Mesodermal cell (in vitro differentiated cells): ENCODE measurements around the gene MFAP5.
A peak's percentile ranks its signal among the peaks of the same experiment; 100 is the strongest.

Experiments
- H3K27ac ChIP-seq: 2 replicates; pipeline ENCODE4 v1.7.0; 2013; ENCODE audit warnings: mild to moderate bottlenecking, low read depth, low read length, moderate library complexity; ENCODE audit not compliant: severe bottlenecking
- H3K36me3 ChIP-seq: 2 replicates; pipeline ENCODE4 v1.7.1; 2013; ENCODE audit warnings: mild to moderate bottlenecking, low read length, moderate library complexity; ENCODE audit not compliant: control insufficient read depth, insufficient read depth
- H3K4me1 ChIP-seq: one replicate; pipeline ENCODE4 v1.7.1; 2013; ENCODE audit warnings: mild to moderate bottlenecking, low read length; ENCODE audit not compliant: insufficient read depth, control insufficient read depth, poor library complexity, severe bottlenecking
- H3K4me3 ChIP-seq: 2 replicates; pipeline ENCODE4 v1.7.0; 2013; ENCODE audit warnings: low read length, control low read depth, mild to moderate bottlenecking; ENCODE audit not compliant: insufficient read depth, poor library complexity, severe bottlenecking; ENCODE audit errors: extremely low read depth
- H3K9me3 ChIP-seq: 2 replicates; pipeline ENCODE4 v1.7.1; 2013; ENCODE audit warnings: mild to moderate bottlenecking, low read length, moderate library complexity; ENCODE audit not compliant: control insufficient read depth
- WGBS, 2 experiments: methylation state at CpG; one replicate each; pipeline ENCODE4 v1.1.5; 2013; ENCODE audit warnings: missing lambda C conversion rate in 2 of 2; ENCODE audit not compliant: insufficient coverage in 2 of 2; 5-methylcytosine and 5-hydroxymethylcytosine counted together

Gene MFAP5

GRCh38 chr12:8672381-8672780 lies 9.8 kb upstream of the MFAP5 start:
- H3K36me3 ChIP-seq = no peaks in the 10 kb centered on the region
- H3K4me1 ChIP-seq = peaks cover 8% of the 10 kb centered on the region

GRCh38 chr12:8668441-8668840 lies 5.8 kb upstream of the MFAP5 start:
- H3K4me3 ChIP-seq = no peak overlapping the region
- no peak overlapping the region for H3K27ac ChIP-seq
- peaks cover 3% of the 10 kb centered on the region for H3K4me1 ChIP-seq
- H3K9me3 ChIP-seq = no peaks in the 10 kb centered on the region
- WGBS, 2 experiments = 94 to 96% methylated on average over 2 of the region's 2 CpGs
- H3K36me3 ChIP-seq = no peaks in the 10 kb centered on the region

More at GRCh38 chr12:8672381-8672780, 9.8 kb upstream of the MFAP5 start:
- Histone ChIP-seq H3K4me3 (no peak overlapping the region), H3K9me3 (no peaks in the 10 kb centered on the region), H3K27ac (no peak overlapping the region)
- WGBS, 2 experiments = 94 to 100% methylated on average over 2 to 3 of the region's 5 CpGs

- Histone ChIP-seq H3K4me1 (peaks cover 14% of the 10 kb centered on the region), H3K4me3 (no peak overlapping the region), H3K27ac (no peak overlapping the region), H3K9me3 (no peaks in the 10 kb centered on the region), H3K36me3 (no peaks in the 10 kb centered on the region)
- 63% methylated on average over 1 of the region's 2 CpGs; no CpG with 5 or more reads in 1 of the 2 experiments for WGBS, 2 experiments
Measured at GRCh38 chr12:8667270-8667669, 4.6 kb upstream of the MFAP5 start.

- Histone ChIP-seq H3K9me3 (no peaks in the 10 kb centered on the region), H3K36me3 (no peaks in the 10 kb centered on the region), H3K4me3 (no peak overlapping the region), H3K4me1 (peaks cover 14% of the 10 kb centered on the region), H3K27ac (no peak overlapping the region)
- 100% methylated on average over 1 to 2 of the region's 4 CpGs for WGBS, 2 experiments
Measured at GRCh38 chr12:8665759-8666158, 3.1 kb upstream of the MFAP5 start.

- Histone ChIP-seq H3K36me3 (no peaks in the 10 kb centered on the region), H3K4me3 (no peak overlapping the region), H3K4me1 (peaks cover 14% of the 10 kb centered on the region), H3K27ac (no peak overlapping the region), H3K9me3 (no peaks in the 10 kb centered on the region)
- WGBS, 2 experiments = 91 to 94% methylated on average over 3 of the region's 5 CpGs
Measured at GRCh38 chr12:8664228-8664913, 1.7 kb upstream of the MFAP5 start.

GRCh38 chr12:8661751-8662150 lies 875 bp downstream of the MFAP5 start:
- WGBS, 2 experiments = 94 to 100% methylated on average over 1 to 2 of the region's 3 CpGs
- Histone ChIP-seq H3K4me1 (peaks cover 14% of the 10 kb centered on the region), H3K4me3 (peak overlapping the region; percentile 14), H3K27ac (no peak overlapping the region), H3K36me3 (no peaks in the 10 kb centered on the region), H3K9me3 (no peaks in the 10 kb centered on the region)

- H3K27ac ChIP-seq = no peak overlapping the region
- H3K36me3 ChIP-seq = no peaks in the 10 kb centered on the region
- H3K9me3 ChIP-seq = no peaks in the 10 kb centered on the region
- H3K4me3 ChIP-seq = no peak overlapping the region
- peaks cover 14% of the 10 kb centered on the region for H3K4me1 ChIP-seq
- WGBS, 2 experiments = 57 to 92% methylated on average over 1 to 3 of the region's 3 CpGs
Measured at GRCh38 chr12:8661016-8661415, 1.6 kb downstream of the MFAP5 start.

GRCh38 chr12:8658346-8658745 lies 4.3 kb downstream of the MFAP5 start:
- H3K9me3 ChIP-seq = no peaks in the 10 kb centered on the region
- H3K36me3 ChIP-seq = no peaks in the 10 kb centered on the region
- peak overlapping the region; percentile 46 for H3K27ac ChIP-seq
- WGBS, 2 experiments = 43% methylated on average over 1 of the region's 1 CpG; no CpG with 5 or more reads in 1 of the 2 experiments
- peaks cover 10% of the 10 kb centered on the region for H3K4me1 ChIP-seq
- H3K4me3 ChIP-seq = no peak overlapping the region

- Histone ChIP-seq H3K4me1 (no peaks in the 10 kb centered on the region), H3K36me3 (no peaks in the 10 kb centered on the region), H3K9me3 (no peaks in the 10 kb centered on the region), H3K27ac (no peak overlapping the region), H3K4me3 (no peak overlapping the region)
- WGBS, 2 experiments = 85 to 90% methylated on average over 4 of the region's 6 CpGs
Measured at GRCh38 chr12:8655421-8655820, 7.2 kb downstream of the MFAP5 start.

- WGBS, 2 experiments = 94 to 100% methylated on average over 2 to 3 of the region's 8 CpGs
- Histone ChIP-seq H3K36me3 (peaks cover 2% of the 10 kb centered on the region), H3K27ac (no peak overlapping the region), H3K4me3 (no peak overlapping the region), H3K4me1 (no peaks in the 10 kb centered on the region), H3K9me3 (no peaks in the 10 kb centered on the region)
Measured at GRCh38 chr12:8648576-8649205, 13.9 kb downstream of the MFAP5 start.

- Histone ChIP-seq H3K9me3 (no peaks in the 10 kb centered on the region), H3K36me3 (peaks cover 2% of the 10 kb centered on the region), H3K4me1 (no peaks in the 10 kb centered on the region), H3K4me3 (no peak overlapping the region), H3K27ac (no peak overlapping the region)
- 71 to 85% methylated on average over 3 to 4 of the region's 5 CpGs for whole genome bisulfite sequencing, 2 experiments
Measured at GRCh38 chr12:8647968-8648367, 14.7 kb downstream of the MFAP5 start.
